Thymus (tissue), 11 donors: ENCODE data around the gene MYRIP. TPM values are rescaled to one million over a fixed set of nuclear protein-coding genes. Genes with fewer than 3 reads are reported as not detected.
"Not testable (repeated sequence)": the region's sequence is repeated elsewhere in the genome, so short reads cannot be mapped to it uniquely, and the experiment has no call there.

Experiments used
- DNase-seq, 9 donors: peaks; one replicate each; pipeline ENCODE4 v3.0.0-alpha.2; 2013; ENCODE audit warnings: low spot score in 9 of 9, low read depth in 6 of 9, missing footprints in 1 of 9
- H3K27ac ChIP-seq, 2 donors: one replicate each; pipeline ENCODE4 v1.5.1; 2013; ENCODE audit warnings: control low read depth in 1 of 2, low read depth in 1 of 2, low read length in 1 of 2, mild to moderate bottlenecking in 1 of 2, moderate library complexity in 1 of 2
- H3K27me3 ChIP-seq, 2 donors: one replicate each; pipeline ENCODE4 v1.5.1; 2013; ENCODE audit warnings: low read length in 1 of 2; ENCODE audit not compliant: control insufficient read depth in 2 of 2, insufficient read depth in 1 of 2
- H3K36me3 ChIP-seq, 2 donors: one replicate each; pipeline ENCODE4 v1.5.1; 2013; ENCODE audit warnings: low read length in 1 of 2, mild to moderate bottlenecking in 1 of 2, moderate library complexity in 1 of 2; ENCODE audit not compliant: control insufficient read depth in 2 of 2, insufficient read depth in 2 of 2
- H3K4me1 ChIP-seq, 2 donors: one replicate each; pipeline ENCODE4 v1.5.1; 2013; ENCODE audit warnings: low read length in 2 of 2; ENCODE audit not compliant: control insufficient read depth in 2 of 2, insufficient read depth in 2 of 2
- H3K4me3 ChIP-seq, 2 donors: one replicate each; pipeline ENCODE4 v1.5.1; 2013; ENCODE audit warnings: low read length in 2 of 2, control low read depth in 1 of 2, mild to moderate bottlenecking in 1 of 2
- H3K9me3 ChIP-seq, 2 donors: one replicate each; pipeline ENCODE4 v1.5.1; 2013; ENCODE audit warnings: low read length in 1 of 2, mild to moderate bottlenecking in 1 of 2; ENCODE audit not compliant: control insufficient read depth in 2 of 2, insufficient read depth in 1 of 2
- WGBS: extraction: QIAGEN DNeasy Blood & Tissue Kit; methylation state at CpG from one replicate; pipeline ENCODE4 v1.1.7; 2013; 5-methylcytosine and 5-hydroxymethylcytosine counted together
- polyA plus RNA-seq: library from polyadenylated mRNA; stranded (reverse); fragments of 200-250 nt; gene quantifications from one replicate; pipeline ENCODE4 v1.2.3, GENCODE V29; 2013
- total RNA-seq: library from RNA; stranded (reverse); fragments of 120-200 nt; gene quantifications from one replicate; pipeline ENCODE4 v1.2.4, GENCODE V29; 2013
- donor health status: healthy.

Gene MYRIP
- total and polyA plus RNA-seq, 2 donors: 0.28 to 1.6 TPM

DNA sequence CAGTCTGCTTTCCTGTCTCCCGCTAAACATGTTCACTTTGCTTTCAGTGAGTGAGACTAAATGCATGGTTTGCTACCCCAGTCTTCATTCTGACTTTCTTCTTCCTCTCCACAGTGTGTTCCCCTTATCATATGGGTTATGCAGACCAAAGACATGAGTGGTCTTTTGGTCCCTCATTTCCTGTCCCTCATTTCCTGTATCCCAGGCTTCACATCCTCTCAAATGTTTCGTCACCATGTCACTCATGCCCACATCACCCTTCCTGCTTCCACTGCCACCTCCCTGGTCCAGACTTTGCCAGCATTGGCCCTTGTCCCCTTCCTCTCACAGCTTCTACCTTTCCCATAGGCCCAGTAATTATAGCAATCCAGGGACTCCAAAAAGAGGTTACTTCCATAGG is 209.0 kb downstream of the MYRIP start:
- Histone ChIP-seq H3K36me3 (no peaks in the 10 kb centered on the region), H3K9me3 (no peaks in the 10 kb centered on the region), H3K4me3 (no peak overlapping the region), H3K27ac (no peak overlapping the region), H3K4me1 (no peaks in the 10 kb centered on the region), H3K27me3 (no peaks in the 10 kb centered on the region)
- WGBS: 85% methylated on average over 2 of the region's 2 CpGs
- no peak for DNase-seq

DNA sequence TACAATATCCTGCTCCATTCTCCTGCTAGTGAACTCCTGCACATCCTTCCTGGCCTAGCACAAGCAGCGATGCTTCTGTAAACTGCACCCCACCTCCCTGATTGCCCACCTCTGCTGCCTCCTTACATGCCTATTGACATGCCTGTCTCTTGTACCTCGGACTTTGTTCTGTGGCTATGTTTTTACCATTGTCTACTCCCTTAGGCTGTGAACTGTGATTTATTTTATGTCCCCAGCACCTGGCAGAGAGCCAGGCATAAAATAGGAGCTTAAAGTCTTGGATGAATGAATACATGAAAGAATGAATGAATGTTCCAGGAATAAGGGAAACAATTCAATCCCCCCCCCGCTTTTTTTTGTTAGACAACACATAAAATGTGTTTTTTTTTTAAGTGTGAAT is 210.0 kb downstream of the MYRIP start:
- Histone ChIP-seq H3K27me3 (no peaks in the 10 kb centered on the region), H3K4me3 (no peak overlapping the region), H3K4me1 (no peaks in the 10 kb centered on the region), H3K9me3 (no peaks in the 10 kb centered on the region), H3K27ac (no peak overlapping the region), H3K36me3 (no peaks in the 10 kb centered on the region)
- DNase-seq: no peak
- 92% methylated on average over 3 of the region's 3 CpGs for WGBS

DNA sequence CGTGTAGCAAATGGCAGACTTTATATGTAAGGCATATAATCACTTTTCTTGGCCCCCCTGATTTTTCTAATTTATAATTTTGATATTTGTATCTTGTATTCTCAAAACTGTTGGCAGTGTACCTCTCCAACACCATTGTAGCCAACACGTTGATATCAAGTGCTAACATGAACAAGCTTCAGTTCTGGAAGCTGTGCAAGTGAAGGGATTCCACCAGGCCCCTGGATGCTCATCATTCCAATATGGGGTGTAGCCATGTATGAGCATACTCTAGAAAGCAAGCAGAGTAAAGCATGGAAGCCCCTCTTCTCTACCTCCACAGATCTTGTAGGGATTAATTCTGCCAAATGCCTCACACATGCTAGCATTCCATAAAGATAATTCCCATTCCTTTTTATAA is 211.3 kb downstream of the MYRIP start:
- no peak for DNase-seq
- no peaks in the 10 kb centered on the region for H3K36me3 ChIP-seq
- H3K27ac ChIP-seq: no peak overlapping the region
- H3K27me3 ChIP-seq: no peaks in the 10 kb centered on the region
- WGBS: 90% methylated on average over 2 of the region's 2 CpGs
- no peak overlapping the region for H3K4me3 ChIP-seq
- no peaks in the 10 kb centered on the region for H3K9me3 ChIP-seq
- H3K4me1 ChIP-seq: no peaks in the 10 kb centered on the region

DNA sequence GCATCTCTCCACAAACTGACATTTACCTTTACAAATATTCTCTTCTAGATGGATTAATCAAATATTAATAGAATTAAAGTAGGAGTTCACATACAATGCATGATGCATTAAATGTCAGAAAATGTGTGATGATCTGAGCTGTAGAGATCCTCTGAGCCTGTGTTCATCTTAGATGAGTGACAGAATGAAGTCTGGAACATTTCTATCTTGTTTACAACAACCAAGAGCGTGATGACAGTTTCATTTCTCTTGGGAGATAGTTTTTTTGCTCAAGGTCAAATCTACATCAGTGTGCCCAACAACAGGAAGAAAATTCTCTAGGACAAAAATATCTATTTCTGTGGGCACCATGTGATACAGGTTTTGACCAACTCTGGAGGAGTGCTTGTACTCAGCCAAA is 211.9 kb downstream of the MYRIP start:
- no peak overlapping the region for H3K4me3 ChIP-seq
- no peak overlapping the region for H3K27ac ChIP-seq
- no peaks in the 10 kb centered on the region for H3K36me3 ChIP-seq
- H3K9me3 ChIP-seq: no peaks in the 10 kb centered on the region
- no peak for DNase-seq
- no peaks in the 10 kb centered on the region for H3K27me3 ChIP-seq
- 85% methylated on average over 1 of the region's 1 CpG for WGBS
- H3K4me1 ChIP-seq: no peaks in the 10 kb centered on the region

DNA sequence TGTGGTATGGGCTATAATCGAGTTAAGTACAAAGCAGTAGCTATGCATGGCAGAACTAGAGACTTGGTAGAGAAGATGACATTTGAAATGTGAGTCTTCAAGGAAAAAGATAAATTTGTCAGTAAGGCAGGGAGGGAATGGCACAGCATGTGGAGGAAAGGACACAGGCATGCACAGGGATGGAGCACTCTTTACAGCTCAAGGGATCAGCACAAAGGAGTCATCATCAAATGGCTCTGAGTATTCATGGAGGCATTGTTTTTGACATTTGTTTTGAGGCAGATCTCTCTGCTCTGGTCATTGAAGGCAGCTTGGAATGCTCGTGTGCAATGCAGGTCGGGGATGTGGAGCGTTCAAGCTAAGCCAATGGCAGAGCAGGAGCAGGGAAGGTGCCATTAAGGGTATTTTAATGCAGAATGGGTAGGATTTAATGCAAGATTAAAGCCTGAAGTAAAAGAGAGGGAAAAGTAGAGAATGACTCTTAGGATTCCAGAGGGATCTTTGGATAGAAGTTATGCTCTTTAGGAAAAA is 213.0 kb downstream of the MYRIP start:
- Histone ChIP-seq H3K36me3 (no peaks in the 10 kb centered on the region), H3K27me3 (no peaks in the 10 kb centered on the region), H3K27ac (no peak overlapping the region), H3K4me1 (no peaks in the 10 kb centered on the region), H3K9me3 (peaks cover 1 to 7% of the 10 kb centered on the region in 2 donors), H3K4me3 (no peak overlapping the region)
- DNase-seq: no peak
- 80% methylated on average over 4 of the region's 4 CpGs for WGBS

DNA sequence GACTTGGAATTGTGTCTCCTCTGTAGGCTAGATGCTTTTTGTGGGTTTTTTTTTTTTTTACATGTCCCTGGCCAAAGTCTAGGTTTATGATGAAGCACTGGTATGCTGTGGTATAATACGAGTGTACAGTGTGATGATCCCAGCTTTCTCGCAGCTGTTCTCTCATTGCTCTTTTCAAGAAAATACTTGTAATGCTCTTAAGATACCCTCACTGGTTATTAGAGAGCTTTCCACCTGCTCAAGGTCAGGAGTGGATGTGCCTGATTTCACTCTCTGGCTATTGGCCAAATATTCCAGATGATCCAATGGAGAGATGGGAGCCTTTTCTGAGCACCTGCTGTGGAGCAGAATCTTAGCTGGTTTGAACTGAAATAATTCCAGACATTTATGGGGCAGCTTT is 215.1 kb downstream of the MYRIP start:
- Histone ChIP-seq H3K9me3 (peaks cover 1 to 7% of the 10 kb centered on the region in 2 donors), H3K36me3 (no peaks in the 10 kb centered on the region), H3K4me3 (no peak overlapping the region), H3K27me3 (no peaks in the 10 kb centered on the region), H3K27ac (no peak overlapping the region), H3K4me1 (no peaks in the 10 kb centered on the region)
- DNase-seq: no peak
- WGBS: 97% methylated on average over 2 of the region's 2 CpGs

DNA sequence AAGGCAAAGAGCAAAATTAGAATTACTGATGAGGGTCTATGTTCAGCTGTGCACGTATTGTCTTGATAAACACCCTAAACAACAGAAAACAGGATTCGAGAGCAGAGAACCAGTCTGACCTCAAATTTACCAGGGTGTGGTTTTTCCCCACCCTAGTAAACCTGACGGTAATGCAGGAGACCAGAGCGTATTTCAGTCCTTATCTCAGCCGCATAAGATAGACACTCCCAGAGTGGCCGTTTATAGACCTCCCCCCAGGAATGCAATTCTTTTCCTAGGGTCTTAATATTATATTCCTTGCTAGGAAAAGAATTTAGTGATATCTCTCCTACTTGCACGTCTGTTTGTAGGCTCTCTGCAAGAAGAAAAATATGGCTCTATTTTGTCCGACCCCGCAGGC is 216.5 kb downstream of the MYRIP start:
- DNase-seq, H3K27ac ChIP-seq, H3K9me3 ChIP-seq, H3K4me1 ChIP-seq, H3K27me3 ChIP-seq, H3K36me3 ChIP-seq, H3K4me3 ChIP-seq: not testable (repeated sequence)
- 96% methylated on average over 9 of the region's 9 CpGs for whole genome bisulfite sequencing

DNA sequence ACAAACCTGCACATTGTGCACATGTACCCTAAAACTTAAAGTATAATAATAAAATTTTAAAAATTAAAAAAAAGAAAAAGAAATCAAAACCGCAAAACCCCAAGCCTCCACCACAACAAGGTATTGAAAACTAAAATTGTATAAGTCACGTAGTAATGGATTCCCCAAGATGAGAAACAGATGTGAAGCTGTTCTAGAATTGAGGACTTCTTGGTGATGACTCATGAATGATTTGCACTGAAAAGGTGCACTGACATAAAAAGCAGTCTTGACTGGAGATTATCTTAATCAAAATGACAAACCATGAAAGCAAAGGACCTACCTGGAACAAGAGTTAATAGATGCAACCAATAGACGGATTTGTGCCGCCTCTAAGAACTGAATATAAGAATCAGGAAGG is 225.8 kb downstream of the MYRIP start:
- Histone ChIP-seq H3K4me3 (no peak overlapping the region), H3K27ac (no peak overlapping the region), H3K27me3 (no peaks in the 10 kb centered on the region), H3K4me1 (no peaks in the 10 kb centered on the region), H3K9me3 (no peaks in the 10 kb centered on the region), H3K36me3 (no peaks in the 10 kb centered on the region)
- 92% methylated on average over 4 of the region's 4 CpGs for WGBS
- no peak for DNase-seq

DNA sequence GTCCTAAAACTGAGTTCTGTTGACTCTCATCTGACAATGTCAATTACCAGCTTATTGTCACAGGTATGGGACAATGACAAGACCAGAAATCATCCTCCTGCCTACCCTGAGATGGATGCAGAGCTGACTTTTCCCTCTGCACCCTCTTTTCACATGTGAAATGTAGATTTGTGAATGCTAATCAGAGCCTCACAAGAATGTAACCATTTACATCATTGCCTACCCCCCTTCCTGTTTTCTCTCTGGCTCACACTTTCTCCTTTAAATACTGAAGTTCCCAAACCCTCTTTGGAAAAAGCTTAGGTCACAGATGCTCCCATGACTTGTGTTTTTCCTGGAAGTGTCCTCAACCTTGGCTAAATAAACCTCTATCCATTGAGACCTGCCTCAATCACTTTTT is 228.2 kb downstream of the MYRIP start:
- DNase-seq: no peak
- no peaks in the 10 kb centered on the region for H3K4me1 ChIP-seq
- H3K36me3 ChIP-seq: no peaks in the 10 kb centered on the region
- H3K27me3 ChIP-seq: no peaks in the 10 kb centered on the region
- no peak overlapping the region for H3K4me3 ChIP-seq
- H3K9me3 ChIP-seq: no peaks in the 10 kb centered on the region
- H3K27ac ChIP-seq: no peak overlapping the region
